Activated CD8-positive, alpha-beta T cell treated with anti-CD3 and anti-CD28 coated beads for 36 hours (primary cell): ENCODE data around the gene CYP4F3. TPM values are rescaled to one million over a fixed set of nuclear protein-coding genes. Genes with fewer than 3 reads are reported as not detected.
A peak's percentile ranks its signal among the peaks of the same experiment; 100 is the strongest.

Source experiments
- ATAC-seq: fragments of 200-7000 bp; cut with Tn5 transposase; one replicate; pipeline ENCODE4 v1.10.0; 2021; ENCODE audit warnings: mild to moderate bottlenecking, moderate library complexity
- CTCF ChIA-PET: fragments of 350-600 bp; sonication (Branson Sonifier 250); formaldehyde crosslinking; loops from one replicate; lab custom pipeline; 2021; ENCODE audit warnings: antibody characterized with exemption; lab: Charles Lee
- POLR2A ChIA-PET: fragments of 350-600 bp; sonication (Branson Sonifier 250); formaldehyde crosslinking; loops from one replicate; lab custom pipeline; 2021; ENCODE audit warnings: antibody characterized with exemption; lab: Charles Lee
- DNase-seq: peaks from one replicate; pipeline ENCODE4 v3.0.0-alpha.2; 2020
- H3K27ac Mint-ChIP-seq: one replicate; pipeline ENCODE4 v1.8.0; 2021; ENCODE audit warnings: mild to moderate bottlenecking, mixed read lengths
- H3K27me3 Mint-ChIP-seq: one replicate; pipeline ENCODE4 v1.8.0; 2021; ENCODE audit warnings: mixed read lengths
- H3K36me3 Mint-ChIP-seq: one replicate; pipeline ENCODE4 v1.8.0; 2021; ENCODE audit warnings: low read depth, mixed read lengths
- H3K4me1 Mint-ChIP-seq: one replicate; pipeline ENCODE4 v1.8.0; 2021; ENCODE audit warnings: low read depth, mixed read lengths
- H3K4me3 Mint-ChIP-seq: one replicate; pipeline ENCODE4 v1.8.0; 2021; ENCODE audit warnings: mild to moderate bottlenecking, moderate library complexity, mixed read lengths
- H3K9me3 Mint-ChIP-seq: one replicate; pipeline ENCODE4 v1.8.0; 2021; ENCODE audit warnings: mixed read lengths
- intact Hi-C: fragments of 100-400 bp; cut with micrococcal nuclease; formaldehyde crosslinking; loops from one replicate; pipeline ENCODE4 v1.10.0; 2022
- total RNA-seq, 2 experiments: library from RNA; stranded (reverse); gene quantifications; one replicate each; pipeline ENCODE4 v1.2.3, GENCODE V29; 2021
- TF ChIP-seq, protein P1 (sequence below): fragments of 200-600 bp; IDR thresholded peaks from one replicate; pipeline ENCODE4 v1.8.0; 2022; ENCODE audit warnings: antibody characterized with exemption, mild to moderate bottlenecking

The CYP4F3 gene
- total RNA-seq, 2 experiments from 2014 or later = 0.16 TPM

DNA sequence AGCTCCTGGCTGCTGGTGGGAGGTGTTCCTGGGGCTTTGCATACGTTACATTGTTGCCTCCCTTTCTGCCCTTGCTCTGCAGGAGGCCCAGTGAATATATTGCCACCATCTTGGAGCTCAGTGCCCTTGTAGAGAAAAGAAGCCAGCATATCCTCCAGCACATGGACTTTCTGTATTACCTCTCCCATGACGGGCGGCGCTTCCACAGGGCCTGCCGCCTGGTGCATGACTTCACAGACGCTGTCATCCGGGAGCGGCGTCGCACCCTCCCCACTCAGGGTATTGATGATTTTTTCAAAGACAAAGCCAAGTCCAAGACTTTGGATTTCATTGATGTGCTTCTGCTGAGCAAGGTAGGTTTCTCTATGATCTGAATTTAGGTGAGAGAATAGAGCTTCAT is 42.7 kb downstream of the CYP4F3 start:
- CTCF ChIA-PET = no interaction called here
- H3K9me3 Mint-ChIP-seq = peaks cover 4% of the 10 kb centered on the region
- TF ChIP-seq, protein P1, sequence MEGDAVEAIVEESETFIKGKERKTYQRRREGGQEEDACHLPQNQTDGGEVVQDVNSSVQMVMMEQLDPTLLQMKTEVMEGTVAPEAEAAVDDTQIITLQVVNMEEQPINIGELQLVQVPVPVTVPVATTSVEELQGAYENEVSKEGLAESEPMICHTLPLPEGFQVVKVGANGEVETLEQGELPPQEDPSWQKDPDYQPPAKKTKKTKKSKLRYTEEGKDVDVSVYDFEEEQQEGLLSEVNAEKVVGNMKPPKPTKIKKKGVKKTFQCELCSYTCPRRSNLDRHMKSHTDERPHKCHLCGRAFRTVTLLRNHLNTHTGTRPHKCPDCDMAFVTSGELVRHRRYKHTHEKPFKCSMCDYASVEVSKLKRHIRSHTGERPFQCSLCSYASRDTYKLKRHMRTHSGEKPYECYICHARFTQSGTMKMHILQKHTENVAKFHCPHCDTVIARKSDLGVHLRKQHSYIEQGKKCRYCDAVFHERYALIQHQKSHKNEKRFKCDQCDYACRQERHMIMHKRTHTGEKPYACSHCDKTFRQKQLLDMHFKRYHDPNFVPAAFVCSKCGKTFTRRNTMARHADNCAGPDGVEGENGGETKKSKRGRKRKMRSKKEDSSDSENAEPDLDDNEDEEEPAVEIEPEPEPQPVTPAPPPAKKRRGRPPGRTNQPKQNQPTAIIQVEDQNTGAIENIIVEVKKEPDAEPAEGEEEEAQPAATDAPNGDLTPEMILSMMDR = no peak
- H3K36me3 Mint-ChIP-seq = peaks cover 3% of the 10 kb centered on the region
- no peaks in the 10 kb centered on the region for H3K4me1 Mint-ChIP-seq
- no peak for ATAC-seq
- intact Hi-C loops = no loop called here
- no peak overlapping the region for H3K27ac Mint-ChIP-seq
- POLR2A ChIA-PET = no interaction called here
- no peak overlapping the region for H3K4me3 Mint-ChIP-seq
- DNase-seq = no peak
- H3K27me3 Mint-ChIP-seq = peaks cover 24% of the 10 kb centered on the region

DNA sequence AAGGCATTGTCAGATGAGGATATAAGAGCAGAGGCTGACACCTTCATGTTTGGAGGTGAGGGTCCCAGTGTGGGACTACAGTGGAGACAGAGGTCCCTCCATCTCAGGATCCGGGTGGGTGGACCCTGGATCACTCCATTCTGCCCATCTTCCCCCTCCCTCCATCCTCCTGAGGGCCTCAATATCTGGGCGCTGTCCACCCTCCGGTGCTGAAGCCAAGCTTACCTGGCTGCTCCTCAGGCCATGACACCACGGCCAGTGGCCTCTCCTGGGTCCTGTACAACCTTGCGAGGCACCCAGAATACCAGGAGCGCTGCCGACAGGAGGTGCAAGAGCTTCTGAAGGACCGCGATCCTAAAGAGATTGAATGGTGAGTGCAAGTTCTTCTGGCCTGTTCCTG is 44.1 kb downstream of the CYP4F3 start:
- no peaks in the 10 kb centered on the region for H3K4me1 Mint-ChIP-seq
- ChIA-PET CTCF (no interaction called here), POLR2A (no interaction called here)
- TF ChIP-seq, protein P1 = no peak
- intact Hi-C loops = no loop called here
- H3K27me3 Mint-ChIP-seq = peaks cover 34% of the 10 kb centered on the region
- H3K36me3 Mint-ChIP-seq = peaks cover 3% of the 10 kb centered on the region
- ATAC-seq = no peak
- no peak overlapping the region for H3K27ac Mint-ChIP-seq
- no peak overlapping the region for H3K4me3 Mint-ChIP-seq
- peak; percentile 35 for DNase-seq
- peaks cover 10% of the 10 kb centered on the region for H3K9me3 Mint-ChIP-seq

DNA sequence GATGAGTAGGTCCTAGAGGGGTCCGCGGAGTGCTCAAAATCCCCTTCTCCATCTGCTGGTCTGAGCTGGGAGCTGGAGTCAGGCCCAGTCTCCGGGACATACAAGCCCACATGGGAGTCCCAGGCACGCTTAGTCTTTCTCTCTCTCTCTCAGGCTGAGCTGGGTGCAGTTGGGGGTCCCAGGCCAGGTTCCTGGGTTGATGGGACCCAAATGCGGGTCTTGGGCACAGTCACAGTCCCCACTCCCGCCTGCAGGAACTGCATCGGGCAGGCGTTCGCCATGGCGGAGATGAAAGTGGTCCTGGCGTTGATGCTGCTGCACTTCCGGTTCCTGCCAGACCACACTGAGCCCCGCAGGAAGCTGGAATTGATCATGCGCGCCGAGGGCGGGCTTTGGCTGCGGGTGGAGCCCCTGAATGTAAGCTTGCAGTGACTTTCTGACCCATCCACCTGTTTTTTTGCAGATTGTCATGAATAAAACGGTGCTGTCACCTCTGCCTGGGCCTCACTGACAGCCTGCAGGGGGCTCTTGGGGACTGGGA is 56.0 kb downstream of the CYP4F3 start:
- H3K9me3 Mint-ChIP-seq = no peaks in the 10 kb centered on the region
- peaks cover 9% of the 10 kb centered on the region for H3K27me3 Mint-ChIP-seq
- TF ChIP-seq, protein P1 = no peak
- no peak overlapping the region for H3K27ac Mint-ChIP-seq
- H3K36me3 Mint-ChIP-seq = no peaks in the 10 kb centered on the region
- intact Hi-C loops = no loop called here
- ATAC-seq (no peak), DNase-seq (no peak)
- POLR2A ChIA-PET = no interaction called here
- CTCF ChIA-PET = no interaction called here
- no peaks in the 10 kb centered on the region for H3K4me1 Mint-ChIP-seq
- no peak overlapping the region for H3K4me3 Mint-ChIP-seq

DNA sequence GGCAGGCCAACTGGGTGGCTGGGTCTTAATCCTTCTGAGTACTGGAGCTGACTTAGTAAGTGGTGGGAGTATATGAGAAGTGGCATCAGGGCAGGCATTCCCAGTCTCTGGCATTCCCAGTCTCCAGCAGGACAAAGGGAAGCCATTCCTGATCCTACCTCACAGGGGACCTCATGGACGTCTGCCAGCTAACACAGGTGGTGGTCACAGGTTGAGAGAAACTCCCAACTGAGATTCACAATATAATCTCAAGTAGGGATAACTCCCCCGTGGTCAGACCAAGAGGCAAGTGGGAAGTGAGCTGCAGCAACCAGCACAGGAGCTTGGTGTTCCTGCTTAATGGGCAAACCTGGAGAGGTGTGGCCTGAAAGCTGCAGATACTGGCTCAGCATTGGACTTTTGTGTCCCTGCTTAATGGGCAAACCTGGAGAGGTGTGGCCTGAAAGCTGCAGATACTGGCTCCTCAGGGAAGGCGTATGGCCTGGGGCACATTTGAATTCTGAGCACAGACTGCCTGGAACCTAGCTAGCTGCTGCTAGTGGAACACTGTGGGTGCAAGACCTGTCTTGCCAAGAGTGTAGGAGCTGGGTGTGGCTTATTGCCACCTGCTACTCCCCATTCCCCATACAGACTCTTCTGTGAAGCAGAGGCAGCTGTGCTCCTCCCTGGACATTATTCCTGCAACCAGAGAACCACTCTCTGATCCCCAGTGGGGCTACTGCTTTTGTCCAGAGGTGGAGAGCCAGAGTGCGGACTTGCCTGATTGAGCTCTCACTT is 61.2 kb downstream of the CYP4F3 start:
- no peaks in the 10 kb centered on the region for H3K36me3 Mint-ChIP-seq
- DNase-seq = no peak
- ATAC-seq = no peak
- H3K27me3 Mint-ChIP-seq = peaks cover 20% of the 10 kb centered on the region
- H3K27ac Mint-ChIP-seq = no peak overlapping the region
- ChIA-PET CTCF (interaction anchor here (1.5 to 2.0 kb wide), 2 partner anchors 72 to 168 kb away, joined by 5 to 8 read pairs; no protein-coding TSS in a partner anchor), POLR2A (no interaction called here)
- no peaks in the 10 kb centered on the region for H3K4me1 Mint-ChIP-seq
- TF ChIP-seq, protein P1 = no peak
- peaks cover 1% of the 10 kb centered on the region for H3K9me3 Mint-ChIP-seq
- H3K4me3 Mint-ChIP-seq = no peak overlapping the region
- intact Hi-C loops = no loop called here

DNA sequence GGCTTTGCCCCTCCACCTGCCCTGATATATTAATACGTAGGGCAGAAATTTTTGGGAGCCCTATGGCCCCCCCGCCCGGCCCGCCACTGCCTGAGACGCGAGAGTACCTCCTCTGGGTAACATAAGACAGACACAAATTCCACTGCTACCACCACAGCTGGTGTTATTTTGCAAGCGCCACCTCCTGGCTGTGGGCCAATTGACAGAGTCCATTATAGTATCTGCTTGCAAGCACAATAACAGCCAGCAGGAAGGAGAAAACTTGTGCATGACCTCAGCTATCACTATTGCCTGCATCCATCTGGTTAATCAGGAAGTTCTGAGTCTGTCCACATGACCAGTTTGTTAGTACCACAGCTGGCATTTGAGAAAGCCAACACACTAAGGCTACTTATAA is 61.8 kb downstream of the CYP4F3 start:
- Mint-ChIP-seq H3K27ac (no peak overlapping the region), H3K27me3 (peaks cover 20% of the 10 kb centered on the region), H3K4me1 (no peaks in the 10 kb centered on the region), H3K4me3 (no peak overlapping the region), H3K36me3 (no peaks in the 10 kb centered on the region), H3K9me3 (peaks cover 1% of the 10 kb centered on the region)
- POLR2A ChIA-PET = no interaction called here
- intact Hi-C loops = no loop called here
- TF ChIP-seq, protein P1 = no peak
- ATAC-seq (peak; percentile 34), DNase-seq (peak; percentile 57)
- CTCF ChIA-PET = interaction anchor here (1.5 to 2.0 kb wide), 2 partner anchors 73 to 167 kb away, joined by 5 to 8 read pairs; no protein-coding TSS in a partner anchor
